ENCODE measurements around the gene CARD9. TPM values are rescaled to one million over a fixed set of nuclear protein-coding genes. Genes with fewer than 3 reads are reported as not detected.

The CARD9 gene
- total RNA-seq, 6 experiments from 2014 or later: 0.48 to 1.6 (median 1.1) TPM

- TF ChIP-seq CTCF (IDR thresholded peaks at IDR 0.05) (no peak), POLR2A (IDR thresholded peaks at IDR 0.05) (no peak)
- H3K27me3 ChIP-seq: no peaks in the 10 kb centered on the region
- H3K4me1 ChIP-seq: no peaks in the 10 kb centered on the region
- ATAC-seq: no peak
- no peaks in the 10 kb centered on the region for H3K36me3 ChIP-seq
- 94% methylated on average over 17 of the region's 24 CpGs for WGBS (ENCODE audit: insufficient coverage, low coverage, low lambda C conversion rate, missing lambda C conversion rate)
- no peaks in the 10 kb centered on the region for H3K9me3 ChIP-seq
- H3K27ac ChIP-seq: no peak overlapping the region
- no peak overlapping the region for H3K4me3 ChIP-seq
- intact Hi-C loops (cut with DNase I): loop anchor here in 1 of 2 donors (10.0 kb wide), 1 partner anchor 301 kb away; no protein-coding TSS in a partner anchor
- no peak for DNase-seq
Measured at GRCh38 chr9:136343884-136344269, 29.6 kb downstream of the CARD9 start.

- H3K36me3 ChIP-seq: no peaks in the 10 kb centered on the region
- H3K4me3 ChIP-seq: no peak overlapping the region
- H3K27ac ChIP-seq: no peak overlapping the region
- WGBS (ENCODE audit: insufficient coverage, low coverage, low lambda C conversion rate, missing lambda C conversion rate): no CpG with 5 or more reads among the region's 23 CpGs
- H3K27me3 ChIP-seq: no peaks in the 10 kb centered on the region
- peak in 1 of 3 donors; percentile 73 for DNase-seq
- peak in 2 of 4 donors; percentile 2 to 3 for ATAC-seq
- no peaks in the 10 kb centered on the region for H3K9me3 ChIP-seq
- intact Hi-C loops (cut with DNase I): loop anchor here in 1 of 2 donors (10.0 kb wide), 1 partner anchor 301 kb away; no protein-coding TSS in a partner anchor
- TF ChIP-seq CTCF (IDR thresholded peaks at IDR 0.05) (no peak), POLR2A (IDR thresholded peaks at IDR 0.05) (no peak)
- no peaks in the 10 kb centered on the region for H3K4me1 ChIP-seq
Measured at GRCh38 chr9:136343121-136343883, 30.2 kb downstream of the CARD9 start.

GRCh38 chr9:136342181-136343120 lies 31.0 kb downstream of the CARD9 start:
- no peak for TF ChIP-seq CTCF (IDR thresholded peaks at IDR 0.05)
- TF ChIP-seq POLR2A (IDR thresholded peaks at IDR 0.05): no peak
- intact Hi-C loops (cut with DNase I): loop anchor here in 1 of 2 donors (10.0 kb wide), 1 partner anchor 302 kb away; no protein-coding TSS in a partner anchor
- WGBS (ENCODE audit: insufficient coverage, low coverage, low lambda C conversion rate, missing lambda C conversion rate): 17% methylated on average over 12 of the region's 60 CpGs
- Histone ChIP-seq H3K27ac (no peak overlapping the region), H3K4me3 (peak overlapping the region in 1 of 3 donors; percentile 29), H3K36me3 (no peaks in the 10 kb centered on the region), H3K27me3 (no peaks in the 10 kb centered on the region), H3K4me1 (no peaks in the 10 kb centered on the region), H3K9me3 (no peaks in the 10 kb centered on the region)
- ATAC-seq: peak; percentile 55 to 64 (median 60)
- peak; percentile 78 to 91 (median 80) for DNase-seq

- Histone ChIP-seq H3K4me1 (no peaks in the 10 kb centered on the region), H3K9me3 (no peaks in the 10 kb centered on the region), H3K27me3 (no peaks in the 10 kb centered on the region), H3K4me3 (no peak overlapping the region), H3K36me3 (no peaks in the 10 kb centered on the region), H3K27ac (no peak overlapping the region)
- intact Hi-C loops (cut with DNase I): loop anchor here in 1 of 2 donors (10.0 kb wide), 1 partner anchor 303 kb away; no protein-coding TSS in a partner anchor
- ATAC-seq: no peak
- TF ChIP-seq POLR2A (IDR thresholded peaks at IDR 0.05) (no peak), CTCF (IDR thresholded peaks at IDR 0.05) (no peak)
- whole genome bisulfite sequencing (ENCODE audit: insufficient coverage, low coverage, low lambda C conversion rate, missing lambda C conversion rate): 85% methylated on average over 4 of the region's 10 CpGs
- DNase-seq: no peak
Measured at GRCh38 chr9:136341769-136342168, 31.7 kb downstream of the CARD9 start.
